Lower lobe of right lung (tissue), 2 donors: ENCODE results near the gene BORCS6. TPM values are rescaled to one million over a fixed set of nuclear protein-coding genes. Genes with fewer than 3 reads are reported as not detected.

Experiments
- ATAC-seq, 2 donors: fragments of 200-7000 bp; cut with Tn5 transposase; one replicate each; pipeline ENCODE4 v1.9.1; 2020 to 2022; ENCODE audit warnings: mild to moderate bottlenecking in 2 of 2, moderate library complexity in 2 of 2
- DNase-seq: peaks from one replicate; pipeline ENCODE4 v3.0.0-alpha.2; 2020
- H3K27ac ChIP-seq: fragments of 200-600 bp; one replicate; pipeline ENCODE4 v1.8.0; 2022
- H3K27me3 ChIP-seq: fragments of 200-600 bp; one replicate; pipeline ENCODE4 v1.8.0; 2022; ENCODE audit warnings: low read depth
- H3K36me3 ChIP-seq: fragments of 200-600 bp; one replicate; pipeline ENCODE4 v1.8.0; 2022; ENCODE audit warnings: mild to moderate bottlenecking
- H3K4me1 ChIP-seq: fragments of 200-600 bp; one replicate; pipeline ENCODE4 v1.8.0; 2022
- H3K4me3 ChIP-seq: fragments of 200-600 bp; one replicate; pipeline ENCODE4 v1.8.0; 2022; ENCODE audit warnings: mild to moderate bottlenecking
- H3K9me3 ChIP-seq: fragments of 200-600 bp; one replicate; pipeline ENCODE4 v1.8.0; 2022
- intact Hi-C: fragments of 100-400 bp; cut with DNase I; formaldehyde crosslinking; loops from one replicate; pipeline ENCODE4 v1.11.0; 2022
- total RNA-seq: library from RNA; stranded (reverse); fragmentation: NEBNext Ultra II Directional; extraction: Animal tissue kit (Norgen Biotek cat#: 25700); gene quantifications from one replicate; pipeline ENCODE4 v1.2.1, GENCODE V29; 2021
- TF ChIP-seq, protein P1 (sequence below): fragments of 200-600 bp; IDR thresholded peaks from one replicate; pipeline ENCODE4 v1.8.0; 2022; ENCODE audit warnings: antibody characterized with exemption, mild to moderate bottlenecking
- donor health status: DM: no; HTN: yes; CAD: no; lungs with severe emphysema.

Gene BORCS6
- total RNA-seq, 1 donor from 2014 or later = 7.7 TPM

DNA sequence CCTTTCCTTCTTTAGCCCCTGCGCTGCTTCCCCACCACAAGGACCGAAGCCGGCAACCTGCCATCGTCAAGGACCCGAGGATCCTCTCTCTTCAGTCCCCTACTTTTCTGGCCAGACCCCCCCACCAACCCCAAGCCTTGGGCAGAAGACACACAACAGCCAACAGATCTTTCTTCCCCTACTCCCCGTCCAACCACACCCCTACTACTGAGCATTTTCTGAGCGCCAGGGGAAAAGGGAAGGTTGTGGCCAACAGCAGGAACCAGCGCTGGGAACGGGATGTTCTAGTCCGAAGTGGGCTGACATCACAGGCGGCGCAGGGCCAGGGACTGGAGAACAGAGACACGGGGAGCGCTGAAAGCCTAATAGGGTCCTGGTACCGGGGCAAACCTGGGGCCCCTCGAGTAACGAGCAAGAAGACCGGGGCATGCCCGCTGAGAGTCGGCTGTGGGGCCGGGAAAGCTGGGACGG is 38.3 kb downstream of the BORCS6 start:
- peaks cover 54% of the 10 kb centered on the region for H3K36me3 ChIP-seq
- peaks cover 51% of the 10 kb centered on the region for H3K4me1 ChIP-seq
- peak; percentile 94 for DNase-seq

GRCh38 chr17:8151120-8151640 is 38.8 kb downstream of the BORCS6 start:
- Histone ChIP-seq H3K4me3 (peak overlapping the region; percentile 73), H3K27me3 (no peaks in the 10 kb centered on the region), H3K27ac (peak overlapping the region; percentile 99), H3K9me3 (no peaks in the 10 kb centered on the region), H3K36me3 (peaks cover 59% of the 10 kb centered on the region), H3K4me1 (peaks cover 51% of the 10 kb centered on the region)
- ATAC-seq (peak; percentile 41 to 44), DNase-seq (peak; percentile 93)
- TF ChIP-seq, protein P1, sequence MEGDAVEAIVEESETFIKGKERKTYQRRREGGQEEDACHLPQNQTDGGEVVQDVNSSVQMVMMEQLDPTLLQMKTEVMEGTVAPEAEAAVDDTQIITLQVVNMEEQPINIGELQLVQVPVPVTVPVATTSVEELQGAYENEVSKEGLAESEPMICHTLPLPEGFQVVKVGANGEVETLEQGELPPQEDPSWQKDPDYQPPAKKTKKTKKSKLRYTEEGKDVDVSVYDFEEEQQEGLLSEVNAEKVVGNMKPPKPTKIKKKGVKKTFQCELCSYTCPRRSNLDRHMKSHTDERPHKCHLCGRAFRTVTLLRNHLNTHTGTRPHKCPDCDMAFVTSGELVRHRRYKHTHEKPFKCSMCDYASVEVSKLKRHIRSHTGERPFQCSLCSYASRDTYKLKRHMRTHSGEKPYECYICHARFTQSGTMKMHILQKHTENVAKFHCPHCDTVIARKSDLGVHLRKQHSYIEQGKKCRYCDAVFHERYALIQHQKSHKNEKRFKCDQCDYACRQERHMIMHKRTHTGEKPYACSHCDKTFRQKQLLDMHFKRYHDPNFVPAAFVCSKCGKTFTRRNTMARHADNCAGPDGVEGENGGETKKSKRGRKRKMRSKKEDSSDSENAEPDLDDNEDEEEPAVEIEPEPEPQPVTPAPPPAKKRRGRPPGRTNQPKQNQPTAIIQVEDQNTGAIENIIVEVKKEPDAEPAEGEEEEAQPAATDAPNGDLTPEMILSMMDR = no peak
- intact Hi-C loops = no loop called here

More for the DNA sequence above, 38.3 kb downstream of the BORCS6 start:
- no peaks in the 10 kb centered on the region for H3K27me3 ChIP-seq
- H3K27ac ChIP-seq = peak overlapping the region; percentile 99
- peak; percentile 1 to 18 for ATAC-seq
- TF ChIP-seq, protein P1 = no peak
- H3K9me3 ChIP-seq = no peaks in the 10 kb centered on the region
- H3K4me3 ChIP-seq = peak overlapping the region; percentile 73
- intact Hi-C loops = no loop called here

- Histone ChIP-seq H3K27ac (peak overlapping the region; percentile 99), H3K27me3 (no peaks in the 10 kb centered on the region), H3K4me3 (peak overlapping the region; percentile 73), H3K4me1 (peaks cover 51% of the 10 kb centered on the region), H3K9me3 (no peaks in the 10 kb centered on the region), H3K36me3 (peaks cover 66% of the 10 kb centered on the region)
- TF ChIP-seq, protein P1 = no peak
- DNase-seq = peak; percentile 45
- intact Hi-C loops = no loop called here
- no peak for ATAC-seq
Measured at GRCh38 chr17:8150194-8151119, 39.5 kb downstream of the BORCS6 start.

- intact Hi-C loops = no loop called here
- ATAC-seq (no peak), DNase-seq (peak; percentile 52)
- H3K27me3 ChIP-seq = no peaks in the 10 kb centered on the region
- peak overlapping the region; percentile 73 for H3K4me3 ChIP-seq
- TF ChIP-seq, protein P1 = no peak
- H3K4me1 ChIP-seq = peaks cover 48% of the 10 kb centered on the region
- no peaks in the 10 kb centered on the region for H3K9me3 ChIP-seq
- peaks cover 75% of the 10 kb centered on the region for H3K36me3 ChIP-seq
- H3K27ac ChIP-seq = no peak overlapping the region
Measured at GRCh38 chr17:8149419-8150193, 40.4 kb downstream of the BORCS6 start.

DNA sequence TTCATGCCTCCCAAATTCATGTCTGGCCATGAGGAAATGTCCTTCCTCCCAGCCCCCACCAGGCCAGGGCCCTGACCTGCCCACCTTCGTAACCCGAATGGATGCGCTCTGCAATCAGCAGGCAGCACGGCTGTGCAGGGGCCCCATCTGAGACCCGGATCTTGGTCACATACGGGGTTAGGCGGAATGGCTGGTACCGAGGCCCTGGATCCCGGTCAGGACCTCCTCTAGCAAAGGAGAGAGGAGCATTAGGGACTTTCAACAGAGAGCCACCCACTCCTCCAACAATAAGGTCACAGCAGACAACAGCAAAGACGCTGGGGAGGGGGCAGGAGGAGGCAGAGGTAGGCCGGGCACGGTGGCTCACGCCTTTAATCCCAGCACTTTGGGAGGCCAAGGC is 41.4 kb downstream of the BORCS6 start:
- DNase-seq (peak; percentile 46), ATAC-seq (no peak)
- H3K27me3 ChIP-seq = no peaks in the 10 kb centered on the region
- peaks cover 83% of the 10 kb centered on the region for H3K36me3 ChIP-seq
- intact Hi-C loops = no loop called here
- H3K27ac ChIP-seq = peak overlapping the region; percentile 8
- no peaks in the 10 kb centered on the region for H3K9me3 ChIP-seq
- no peak overlapping the region for H3K4me3 ChIP-seq
- TF ChIP-seq, protein P1 = no peak
- peaks cover 41% of the 10 kb centered on the region for H3K4me1 ChIP-seq
